GM23338 (cell line): ENCODE data around the gene NUDT12. TPM values are rescaled to one million over a fixed set of nuclear protein-coding genes. Genes with fewer than 3 reads are reported as not detected.

Experiments used
- CREB1 ChIP-seq: fragments of 250-450 bp; sonication (Bioruptor Pico); IDR thresholded peaks from 2 replicates; pipeline ENCODE4 v1.5.0; 2020; ENCODE audit warnings: low read depth, mild to moderate bottlenecking, moderate library complexity
- EZH2phosphoT487 ChIP-seq: fragments of 200-600 bp; sonication (generic); IDR thresholded peaks from one replicate; pipeline ENCODE4 v1.8.1; 2018; ENCODE audit warnings: antibody characterized with exemption; ENCODE audit not compliant: unreplicated experiment
- NANOG ChIP-seq: IDR thresholded peaks from 2 replicates; pipeline ENCODE4 v1.6.1; 2016; ENCODE audit warnings: antibody characterized with exemption, borderline replicate concordance
- REST ChIP-seq: IDR thresholded peaks from one replicate; pipeline ENCODE4 v1.6.1; 2018; ENCODE audit warnings: antibody characterized with exemption; ENCODE audit not compliant: unreplicated experiment
- ZNF114 ChIP-seq: fragments of 250-450 bp; sonication (Bioruptor Pico); IDR thresholded peaks from 2 replicates; pipeline ENCODE4 v1.5.0; 2020; ENCODE audit warnings: mild to moderate bottlenecking, moderate library complexity
- ZNF462 ChIP-seq: fragments of 250-450 bp; sonication (Bioruptor Pico); IDR thresholded peaks from 2 replicates; pipeline ENCODE4 v1.5.0; 2020; ENCODE audit warnings: mild to moderate bottlenecking, moderate library complexity
- polyA plus RNA-seq: library from polyadenylated mRNA; unstranded; fragments of >200 nt; fragmentation: Nextera tagmentation; extraction: Ambion mirVana; gene quantifications from 2 replicates; pipeline ENCODE4 v1.2.1, GENCODE V29; 2016
- total RNA-seq: library from RNA; depleted of rRNA; stranded (reverse); fragments of >200 nt; shearing (Covaris generic); gene quantifications from 2 replicates; pipeline ENCODE4 v1.2.3, GENCODE V29; 2014

Gene NUDT12
- total and polyA plus RNA-seq, 2 experiments from 2014 or later = 11.5 to 12.8 TPM

- TF ChIP-seq ZNF462 (CRISPR knock-in tag) (no peak), EZH2phosphoT487 (no peak), REST (no peak), CREB1 (CRISPR knock-in tag) (no peak), NANOG (no peak), ZNF114 (CRISPR knock-in tag) (no peak)
Measured at GRCh38 chr5:103511554-103511885, 51.1 kb downstream of the NUDT12 start (continued).
